NB4 (cell line): ENCODE measurements around the gene UTY.

Source experiments
- POLR2A ChIP-seq: IDR thresholded peaks from 2 replicates; pipeline ENCODE4 v1.6.1; 2011; ENCODE audit warnings: mild to moderate bottlenecking; ENCODE audit not compliant: insufficient read length; ENCODE audit errors: extremely low read depth
- TF ChIP-seq, protein P1 (sequence below): IDR thresholded peaks from one replicate; pipeline ENCODE4 v1.5.1; 2012; ENCODE audit warnings: low read depth, low read length
- TF ChIP-seq, protein P2 (sequence below): IDR thresholded peaks from 2 replicates; pipeline ENCODE4 v1.6.1; 2011; ENCODE audit warnings: low read depth, low read length

DNA sequence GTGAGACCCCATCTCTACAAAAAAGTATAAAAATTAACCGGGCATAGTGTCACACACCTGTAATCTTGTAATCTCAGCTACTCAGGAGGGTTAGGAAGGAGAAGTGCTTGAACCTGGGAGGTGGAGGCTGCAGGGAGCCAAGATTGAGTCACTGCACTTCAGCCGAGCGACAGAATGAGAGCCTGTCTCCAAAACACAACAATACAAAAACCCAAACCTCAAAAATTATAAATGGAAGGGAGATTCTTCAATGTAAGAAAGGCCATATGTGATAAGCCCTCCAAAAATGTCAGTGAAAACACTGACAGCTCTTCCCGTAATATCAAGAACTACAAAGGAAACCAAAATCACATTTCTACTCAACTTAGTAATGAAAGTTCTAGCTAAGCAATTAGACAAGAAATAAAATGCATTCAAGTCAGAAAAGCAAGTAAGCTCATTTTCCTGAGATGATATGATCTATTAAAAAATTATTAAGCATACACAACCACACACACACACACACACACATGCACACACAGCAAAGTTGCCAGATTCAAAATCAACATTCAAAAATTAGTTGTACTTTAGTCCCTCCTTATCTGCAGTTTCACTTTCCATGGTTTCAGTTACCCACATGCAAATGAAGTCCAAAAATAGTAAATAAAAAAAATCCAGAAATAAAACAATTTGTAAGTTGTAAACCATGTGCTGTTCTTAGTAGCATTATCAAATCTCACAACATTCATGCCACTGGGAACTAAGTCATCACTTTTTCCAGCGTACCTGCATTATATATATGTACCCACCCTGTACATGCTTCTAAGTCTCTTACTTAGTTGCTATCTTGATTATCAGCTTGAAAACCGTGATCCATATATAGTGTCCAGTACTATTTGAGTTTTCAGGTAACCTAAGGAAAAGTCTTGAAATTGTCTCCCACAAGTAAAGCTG is 108.7 kb downstream of the UTY start:
- TF ChIP-seq, protein P1, sequence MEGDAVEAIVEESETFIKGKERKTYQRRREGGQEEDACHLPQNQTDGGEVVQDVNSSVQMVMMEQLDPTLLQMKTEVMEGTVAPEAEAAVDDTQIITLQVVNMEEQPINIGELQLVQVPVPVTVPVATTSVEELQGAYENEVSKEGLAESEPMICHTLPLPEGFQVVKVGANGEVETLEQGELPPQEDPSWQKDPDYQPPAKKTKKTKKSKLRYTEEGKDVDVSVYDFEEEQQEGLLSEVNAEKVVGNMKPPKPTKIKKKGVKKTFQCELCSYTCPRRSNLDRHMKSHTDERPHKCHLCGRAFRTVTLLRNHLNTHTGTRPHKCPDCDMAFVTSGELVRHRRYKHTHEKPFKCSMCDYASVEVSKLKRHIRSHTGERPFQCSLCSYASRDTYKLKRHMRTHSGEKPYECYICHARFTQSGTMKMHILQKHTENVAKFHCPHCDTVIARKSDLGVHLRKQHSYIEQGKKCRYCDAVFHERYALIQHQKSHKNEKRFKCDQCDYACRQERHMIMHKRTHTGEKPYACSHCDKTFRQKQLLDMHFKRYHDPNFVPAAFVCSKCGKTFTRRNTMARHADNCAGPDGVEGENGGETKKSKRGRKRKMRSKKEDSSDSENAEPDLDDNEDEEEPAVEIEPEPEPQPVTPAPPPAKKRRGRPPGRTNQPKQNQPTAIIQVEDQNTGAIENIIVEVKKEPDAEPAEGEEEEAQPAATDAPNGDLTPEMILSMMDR, result no peak
- no peak for TF ChIP-seq POLR2A
- TF ChIP-seq, protein P2, sequence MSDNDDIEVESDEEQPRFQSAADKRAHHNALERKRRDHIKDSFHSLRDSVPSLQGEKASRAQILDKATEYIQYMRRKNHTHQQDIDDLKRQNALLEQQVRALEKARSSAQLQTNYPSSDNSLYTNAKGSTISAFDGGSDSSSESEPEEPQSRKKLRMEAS, result no peak
